Liver (tissue), 9 donors: ENCODE measurements around the gene BEND7. TPM values are rescaled to one million over a fixed set of nuclear protein-coding genes. Genes with fewer than 3 reads are reported as not detected.

Experiments
- DNase-seq: peaks from one replicate; pipeline ENCODE4 v3.0.0-alpha.2; 2017; ENCODE audit warnings: low spot score
- H3K27ac ChIP-seq, 2 donors: one replicate each; pipeline ENCODE4 v1.7.0; 2013; ENCODE audit warnings: inconsistent platforms in 2 of 2, low read length in 2 of 2, control low read depth in 1 of 2, low read depth in 1 of 2, mild to moderate bottlenecking in 1 of 2
- H3K27me3 ChIP-seq, 4 donors: one replicate each; pipeline versions ENCODE4 v1.6.1 to v1.7.0; 2013; ENCODE audit warnings: low read length in 3 of 4, inconsistent platforms in 1 of 4, mild to moderate bottlenecking in 1 of 4, moderate library complexity in 1 of 4; ENCODE audit not compliant: control insufficient read depth in 4 of 4, insufficient read depth in 4 of 4
- H3K36me3 ChIP-seq, 4 donors: one replicate each; pipeline versions ENCODE4 v1.6.1 to v1.7.0; 2013; ENCODE audit warnings: low read length in 3 of 4, mild to moderate bottlenecking in 3 of 4, low read depth in 1 of 4, moderate library complexity in 1 of 4; ENCODE audit not compliant: control insufficient read depth in 4 of 4, insufficient read depth in 3 of 4
- H3K4me1 ChIP-seq, 4 donors: one replicate each; pipeline versions ENCODE4 v1.6.1 to v1.7.0; 2013; ENCODE audit warnings: low read length in 3 of 4, mild to moderate bottlenecking in 3 of 4, moderate library complexity in 1 of 4; ENCODE audit not compliant: control insufficient read depth in 4 of 4, insufficient read depth in 4 of 4
- H3K4me3 ChIP-seq, 3 donors: one replicate each; pipeline versions ENCODE4 v1.6.1 to v1.7.0; 2013; ENCODE audit warnings: low read length in 3 of 3, control low read depth in 1 of 3, low read depth in 1 of 3, mild to moderate bottlenecking in 1 of 3
- H3K9ac ChIP-seq, 2 donors: one replicate each; pipeline ENCODE4 v1.7.0; 2013; ENCODE audit warnings: low read length in 2 of 2, mild to moderate bottlenecking in 2 of 2, moderate library complexity in 2 of 2, control low read depth in 1 of 2, low read depth in 1 of 2
- H3K9me3 ChIP-seq, 4 donors: one replicate each; pipeline versions ENCODE4 v1.6.1 to v1.7.0; 2013; ENCODE audit warnings: low read length in 3 of 4; ENCODE audit not compliant: control insufficient read depth in 4 of 4
- ATF3 ChIP-seq: IDR thresholded peaks from 2 replicates; pipeline ENCODE4 v1.6.1; 2016; ENCODE audit warnings: antibody characterized with exemption
- FOXA1 ChIP-seq: IDR thresholded peaks from 2 replicates; pipeline ENCODE4 v1.6.1; 2016; ENCODE audit warnings: antibody characterized with exemption
- FOXA2 ChIP-seq: IDR thresholded peaks from 2 replicates; pipeline ENCODE4 v1.6.1; 2016; ENCODE audit warnings: antibody characterized with exemption
- GABPA ChIP-seq, 2 donors: IDR thresholded peaks in 1 of 2; conservative IDR thresholded peaks in 1 of 2; 2 replicates each; pipeline ENCODE4 v1.6.1; 2016; ENCODE audit warnings: antibody characterized with exemption in 2 of 2, mild to moderate bottlenecking in 1 of 2, moderate library complexity in 1 of 2
- HNF4A ChIP-seq, 2 donors: conservative IDR thresholded peaks; 2 replicates each; pipeline ENCODE4 v1.6.1; 2016; ENCODE audit warnings: antibody characterized with exemption in 2 of 2, mild to moderate bottlenecking in 2 of 2
- JUND ChIP-seq, 2 donors: IDR thresholded peaks; 2 replicates each; pipeline ENCODE4 v1.6.1; 2016; ENCODE audit warnings: antibody characterized with exemption in 2 of 2
- MAX ChIP-seq: IDR thresholded peaks from 2 replicates; pipeline ENCODE4 v1.6.1; 2016; ENCODE audit warnings: antibody characterized with exemption
- NR2F2 ChIP-seq: IDR thresholded peaks from 2 replicates; pipeline ENCODE4 v1.6.1; 2016; ENCODE audit warnings: antibody characterized with exemption
- REST ChIP-seq: IDR thresholded peaks from 2 replicates; pipeline ENCODE4 v1.6.1; 2016; ENCODE audit warnings: antibody characterized with exemption, mild to moderate bottlenecking
- RXRA ChIP-seq, 2 donors: IDR thresholded peaks; 2 replicates each; pipeline ENCODE4 v1.6.1; 2017 to 2018; ENCODE audit warnings: antibody characterized with exemption in 2 of 2, mild to moderate bottlenecking in 1 of 2
- SP1 ChIP-seq: IDR thresholded peaks from 2 replicates; pipeline ENCODE4 v1.6.1; 2018; ENCODE audit warnings: antibody characterized with exemption, mild to moderate bottlenecking
- TAF1 ChIP-seq: conservative IDR thresholded peaks from 2 replicates; pipeline ENCODE4 v1.6.1; 2016; ENCODE audit warnings: antibody characterized with exemption, mild to moderate bottlenecking
- YY1 ChIP-seq: IDR thresholded peaks from 2 replicates; pipeline ENCODE4 v1.6.1; 2016; ENCODE audit warnings: antibody characterized with exemption, mild to moderate bottlenecking
- ZBTB33 ChIP-seq: IDR thresholded peaks from 2 replicates; pipeline ENCODE4 v1.6.1; 2016; ENCODE audit warnings: antibody characterized with exemption
- WGBS: extraction: QIAGEN DNeasy Blood & Tissue Kit; methylation state at CpG from one replicate; pipeline ENCODE4 v1.1.7; 2013; 5-methylcytosine and 5-hydroxymethylcytosine counted together
- polyA plus RNA-seq, 2 donors: library from polyadenylated mRNA; stranded (reverse) in 1 of 2; unstranded in 1 of 2; fragments of 200-250 nt in 1 of 2; fragments of >200 nt in 1 of 2; fragmentation: Nextera tagmentation in 1 of 2; extraction: Ambion mirVana in 1 of 2; gene quantifications; one replicate each; pipeline versions ENCODE4 v1.2.1 to v1.2.3, GENCODE V29; 2013 to 2015
- total RNA-seq, 2 donors: library from RNA; depleted of rRNA; stranded (reverse); fragments of >200 nt; gene quantifications; one replicate each; pipeline ENCODE4 v1.2.3, GENCODE V29; 2014
- donor health status: healthy.
- donor health status: healthy.
- donor health status: healthy.
- donor health status: healthy.
- donor health status: healthy.

Gene BEND7
- total and polyA plus RNA-seq, 4 donors, result 4.1 to 10.1 (median 5.5) TPM

GRCh38 chr10:13421382-13421917 lies 107.4 kb downstream of the BEND7 start:
- no peak for DNase-seq
- Histone ChIP-seq H3K9me3 (no peaks in the 10 kb centered on the region), H3K4me3 (no peak overlapping the region), H3K4me1 (no peaks in the 10 kb centered on the region), H3K27ac (no peak overlapping the region), H3K36me3 (no peaks in the 10 kb centered on the region), H3K27me3 (no peaks in the 10 kb centered on the region), H3K9ac (no peak overlapping the region)
- no peak for TF ChIP-seq YY1
- TF ChIP-seq NR2F2, result no peak
- TF ChIP-seq JUND (IDR thresholded peaks at IDR 0.05), result no peak
- TF ChIP-seq RXRA (IDR thresholded peaks at IDR 0.05), result no peak
- no peak for TF ChIP-seq GABPA (IDR thresholded peaks at IDR 0.05 in 1 of 2, conservative IDR thresholded peaks at IDR 0.05 in 1 of 2)
- TF ChIP-seq ATF3, result no peak
- no peak for TF ChIP-seq FOXA1
- WGBS, result 84% methylated on average over 2 of the region's 2 CpGs

- H3K27ac ChIP-seq, result no peak overlapping the region
- H3K4me1 ChIP-seq, result no peaks in the 10 kb centered on the region
- H3K9me3 ChIP-seq, result no peaks in the 10 kb centered on the region
- no peaks in the 10 kb centered on the region for H3K27me3 ChIP-seq
- WGBS, result 91% methylated on average over 13 of the region's 13 CpGs
- no peak for TF ChIP-seq FOXA2
- no peak for TF ChIP-seq NR2F2
- TF ChIP-seq SP1, result no peak
- no peak for TF ChIP-seq YY1
- no peak for TF ChIP-seq ZBTB33
- TF ChIP-seq TAF1, result no peak
- TF ChIP-seq HNF4A (conservative IDR thresholded peaks at IDR 0.05), result no peak
- no peak for TF ChIP-seq MAX
- no peak for TF ChIP-seq JUND (IDR thresholded peaks at IDR 0.05)
- TF ChIP-seq REST, result no peak
- no peak for TF ChIP-seq ATF3
- H3K4me3 ChIP-seq, result no peak overlapping the region
- no peak for DNase-seq
- H3K9ac ChIP-seq, result no peak overlapping the region
- no peaks in the 10 kb centered on the region for H3K36me3 ChIP-seq
Measured at GRCh38 chr10:13420532-13421307, 108.1 kb downstream of the BEND7 start.
